Measurements from ENCODE around the gene PARL. TPM values are rescaled to one million over a fixed set of nuclear protein-coding genes. Genes with fewer than 3 reads are reported as not detected.

Gene PARL
- total RNA-seq, 1 experiment from 2014 or later, result 68.7 TPM

DNA sequence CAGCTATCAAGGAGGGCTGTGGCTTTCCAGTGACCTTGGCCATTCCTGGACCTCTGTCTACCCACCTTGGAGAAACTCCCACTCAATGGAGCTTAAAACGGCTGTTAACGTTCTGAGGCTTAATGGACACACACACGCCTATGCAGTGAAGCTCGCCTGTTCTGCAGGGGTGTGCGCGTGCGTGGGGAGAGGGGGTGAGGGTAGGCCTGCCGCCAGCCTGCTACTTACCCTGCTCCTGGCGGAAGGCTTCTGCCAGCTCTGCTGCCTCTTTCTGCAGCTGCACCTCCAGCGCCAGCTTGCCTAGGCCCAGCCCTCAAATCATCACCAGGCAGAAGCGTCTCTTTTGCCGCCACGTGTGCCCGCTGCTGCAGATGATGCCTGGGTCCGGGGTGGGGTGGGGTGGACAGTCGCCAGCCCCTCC is 23.2 kb upstream of the PARL start:
- in situ Hi-C loops (cut with HindIII; ENCODE audit: low pct_unique_long_range_greater_than_20kb, low sequenced_read_pairs), result no loop called here
- no peak for DNase-seq (ENCODE audit: low read depth, low spot score)

DNA sequence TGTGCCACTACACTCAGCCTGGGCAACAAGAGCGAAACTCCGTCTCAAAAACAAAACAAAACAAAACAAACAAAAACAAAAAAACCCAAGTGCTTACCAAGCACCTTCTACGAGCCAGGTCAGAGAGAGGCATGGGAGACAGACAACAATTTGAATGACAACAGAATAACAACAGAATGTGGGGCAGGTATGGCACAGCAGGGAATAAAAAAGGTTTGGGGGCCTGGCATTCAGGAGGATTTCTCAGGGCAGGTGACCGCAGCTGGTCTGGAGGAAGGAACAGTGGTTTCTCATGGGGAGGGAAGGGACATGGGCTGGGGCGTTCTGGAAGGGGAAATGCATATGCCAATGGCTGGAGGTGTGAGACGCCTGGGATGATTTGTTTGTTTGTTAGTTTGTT is 22.5 kb upstream of the PARL start:
- DNase-seq (ENCODE audit: low read depth, low spot score), result no peak
- in situ Hi-C loops (cut with HindIII; ENCODE audit: low pct_unique_long_range_greater_than_20kb, low sequenced_read_pairs), result no loop called here

DNA sequence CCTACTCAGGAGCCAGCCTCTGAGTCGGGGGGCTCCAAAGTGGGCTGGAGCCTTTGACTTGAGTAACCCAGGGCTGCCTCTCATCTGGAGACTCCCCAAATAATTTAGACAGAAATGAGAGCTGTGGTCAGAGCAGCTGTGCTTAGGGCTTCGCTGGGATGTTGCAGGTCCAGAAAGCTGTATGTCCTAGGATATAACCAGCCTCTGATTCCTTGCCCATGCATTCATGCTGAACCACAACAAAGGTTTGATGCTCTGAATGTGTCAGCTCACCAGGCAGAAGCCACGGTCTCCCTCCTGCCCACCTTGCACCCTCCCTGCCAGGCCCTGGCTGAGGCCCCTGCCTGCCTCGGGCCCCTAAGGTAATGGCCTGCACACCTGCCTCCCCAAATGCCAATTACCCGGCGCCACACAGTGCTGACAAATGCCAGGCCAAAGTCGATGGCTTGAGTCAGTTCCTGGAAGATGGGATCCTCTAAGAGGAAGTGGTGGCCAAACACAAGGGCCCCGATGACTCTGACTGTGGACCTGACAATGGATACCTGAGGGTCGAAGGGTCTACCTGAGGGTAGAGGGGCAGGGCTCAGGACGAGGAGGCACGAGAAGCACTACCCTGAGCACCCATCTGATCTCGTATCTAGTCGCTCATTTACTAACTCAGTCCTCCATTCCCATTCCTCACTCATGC is 21.7 kb upstream of the PARL start:
- DNase-seq (ENCODE audit: low read depth, low spot score), result no peak
- in situ Hi-C loops (cut with HindIII; ENCODE audit: low pct_unique_long_range_greater_than_20kb, low sequenced_read_pairs), result no loop called here

DNA sequence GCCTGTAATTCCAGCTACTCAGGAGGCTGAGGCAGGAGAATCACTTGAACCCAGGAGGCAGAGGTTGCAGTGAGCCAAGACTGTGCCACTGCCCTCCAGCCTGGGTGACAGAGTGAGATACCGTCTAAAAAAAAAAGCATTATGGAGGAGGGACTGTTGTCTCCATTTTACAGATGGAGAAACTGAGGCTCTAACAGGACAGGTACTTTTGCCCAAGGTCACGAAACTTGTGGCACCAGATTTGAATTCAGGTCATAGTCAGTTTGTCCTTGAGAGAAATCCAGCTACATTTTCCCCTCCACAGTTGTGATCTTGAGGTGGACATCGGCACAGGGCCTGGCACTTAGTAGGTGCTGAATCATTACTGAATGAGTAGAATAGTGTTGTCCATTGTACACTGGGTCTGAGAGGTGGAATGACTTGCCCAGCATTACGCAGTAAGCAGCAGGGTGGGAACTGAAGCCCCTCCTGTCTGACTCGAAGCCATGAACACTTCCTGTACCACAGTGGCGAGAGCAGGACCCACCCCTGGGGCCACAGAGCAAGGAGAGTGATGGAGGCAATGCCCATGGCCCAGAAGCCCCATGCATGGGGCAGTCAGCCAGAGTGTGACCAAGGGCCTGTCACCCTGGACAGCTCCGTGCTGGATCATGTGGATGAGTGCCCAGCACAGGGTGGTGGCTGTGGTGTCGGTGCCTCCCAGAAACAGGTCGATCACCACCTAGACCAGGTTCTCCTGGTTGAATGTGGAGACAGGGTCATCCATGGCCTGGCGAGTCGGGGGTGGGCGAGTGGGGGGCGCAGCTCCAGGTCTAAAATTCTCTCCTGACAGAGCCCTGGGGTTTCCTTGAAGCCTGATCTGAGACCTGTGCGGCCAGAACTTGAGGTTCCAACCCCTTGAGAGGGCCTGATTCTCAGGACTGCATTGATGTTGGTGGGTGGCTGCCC is 20.4 kb upstream of the PARL start:
- DNase-seq (ENCODE audit: low read depth, low spot score), result no peak

DNA sequence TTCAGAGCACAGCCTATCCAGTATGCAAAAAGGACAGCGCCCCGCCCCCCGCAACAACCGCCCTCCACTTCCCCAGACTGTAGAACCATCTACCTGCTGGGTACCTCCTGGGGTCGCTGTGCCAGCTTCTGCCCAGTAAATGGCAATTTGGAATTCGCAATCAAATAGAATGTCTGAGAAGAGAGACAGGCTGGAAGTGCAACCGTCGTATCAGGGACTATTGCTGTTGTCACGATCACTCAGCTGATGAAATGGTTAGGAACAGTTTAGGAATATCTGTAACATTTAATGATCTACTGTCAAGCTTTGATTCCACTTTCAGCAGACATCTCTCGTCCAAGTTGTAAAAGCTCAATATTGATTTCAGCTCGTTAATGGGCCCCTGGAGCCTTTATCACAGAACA is 13.3 kb upstream of the PARL start:
- no peak for DNase-seq (ENCODE audit: low read depth, low spot score)
- in situ Hi-C loops (cut with HindIII; ENCODE audit: low pct_unique_long_range_greater_than_20kb, low sequenced_read_pairs), result loop anchor here (10.0 kb wide), 1 partner anchor 97 kb away; no protein-coding TSS in a partner anchor

More for the DNA sequence above, 20.4 kb upstream of the PARL start:
- in situ Hi-C loops (cut with HindIII; ENCODE audit: low pct_unique_long_range_greater_than_20kb, low sequenced_read_pairs), result no loop called here

DNA sequence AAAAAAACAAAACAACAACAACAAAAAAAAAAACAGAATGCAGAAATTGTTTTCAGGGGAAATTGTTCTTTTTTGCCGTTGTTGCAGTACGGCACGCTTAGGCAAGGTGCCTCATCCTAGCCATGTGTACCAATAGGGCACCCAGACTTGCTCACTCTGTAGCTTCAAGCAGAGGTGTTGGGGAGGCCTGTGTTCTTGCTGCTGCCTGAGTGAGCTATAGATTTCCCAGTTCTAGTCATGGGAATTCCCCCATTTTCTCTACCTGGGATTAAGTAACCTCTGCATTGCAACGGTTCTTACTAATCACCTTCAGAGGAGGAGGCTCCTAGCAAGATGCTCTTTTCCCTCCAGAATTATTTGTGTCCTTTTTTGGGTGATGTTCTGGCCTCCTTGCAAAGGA is 12.9 kb upstream of the PARL start:
- in situ Hi-C loops (cut with HindIII; ENCODE audit: low pct_unique_long_range_greater_than_20kb, low sequenced_read_pairs), result loop anchor here (10.0 kb wide), 1 partner anchor 97 kb away; no protein-coding TSS in a partner anchor
- DNase-seq (ENCODE audit: low read depth, low spot score), result no peak

DNA sequence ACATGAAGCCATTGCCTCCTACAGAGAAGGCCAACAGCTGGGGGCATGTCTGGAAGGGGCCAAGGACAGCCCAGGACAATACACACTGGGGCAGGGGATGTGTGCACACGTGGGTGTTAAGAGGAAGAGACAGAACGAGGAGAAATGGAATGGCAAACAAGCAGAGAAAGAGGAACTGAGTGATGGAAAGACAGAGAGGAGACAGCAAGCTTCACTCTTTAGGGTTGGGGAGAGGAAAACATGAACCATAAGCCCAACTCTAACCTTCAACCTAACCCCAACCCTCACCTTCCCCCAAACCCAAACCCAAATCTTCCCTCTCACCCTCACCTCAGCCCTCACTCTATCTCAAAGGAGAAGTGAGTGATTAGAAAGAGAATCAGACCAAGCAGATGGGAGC is 11.9 kb upstream of the PARL start:
- in situ Hi-C loops (cut with HindIII; ENCODE audit: low pct_unique_long_range_greater_than_20kb, low sequenced_read_pairs), result loop anchor here (10.0 kb wide), 1 partner anchor 98 kb away; no protein-coding TSS in a partner anchor
- DNase-seq (ENCODE audit: low read depth, low spot score), result no peak

DNA sequence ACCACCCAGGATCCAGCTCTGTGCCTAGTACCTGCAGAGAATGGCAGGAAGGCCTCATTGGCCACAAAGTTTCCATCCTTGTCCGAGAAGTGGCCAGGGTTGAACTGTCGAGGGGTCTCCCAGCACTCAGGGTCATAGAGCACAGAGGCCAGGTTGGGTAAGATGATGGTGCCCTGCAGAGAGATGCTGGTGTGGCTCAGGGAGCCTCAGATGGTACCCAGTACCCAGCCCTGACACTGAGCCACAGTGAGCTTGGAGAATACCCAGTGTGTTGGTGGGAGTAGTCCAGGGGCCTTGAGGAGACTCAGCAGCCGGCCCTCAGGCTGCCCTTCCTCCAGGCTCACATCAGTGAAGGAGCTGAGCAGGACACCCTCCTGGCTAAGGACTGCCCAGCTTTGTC is 11.5 kb upstream of the PARL start:
- in situ Hi-C loops (cut with HindIII; ENCODE audit: low pct_unique_long_range_greater_than_20kb, low sequenced_read_pairs), result loop anchor here (10.0 kb wide), 1 partner anchor 99 kb away; no protein-coding TSS in a partner anchor
- DNase-seq (ENCODE audit: low read depth, low spot score), result no peak

DNA sequence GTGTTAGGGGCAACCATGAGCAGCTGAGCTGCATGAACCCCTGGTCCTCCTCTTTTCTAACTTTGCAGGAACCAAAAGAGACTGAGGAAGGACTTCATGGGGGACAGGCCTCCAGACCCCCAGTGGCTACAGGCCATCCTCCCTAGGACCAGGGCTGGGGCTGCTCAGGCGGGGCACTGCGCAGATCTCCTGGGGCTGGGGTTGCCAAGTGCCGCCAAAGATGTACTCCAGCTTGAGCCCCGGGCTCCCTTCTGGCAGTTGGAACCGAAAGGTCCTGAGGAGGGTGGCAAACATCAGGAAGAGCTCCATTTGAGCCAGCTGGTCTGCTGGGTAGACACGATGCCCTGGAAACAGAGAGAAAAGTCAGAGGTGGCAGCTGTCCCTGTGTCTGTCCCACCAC is 11.1 kb upstream of the PARL start:
- in situ Hi-C loops (cut with HindIII; ENCODE audit: low pct_unique_long_range_greater_than_20kb, low sequenced_read_pairs), result loop anchor here (10.0 kb wide), 1 partner anchor 99 kb away; no protein-coding TSS in a partner anchor
- no peak for DNase-seq (ENCODE audit: low read depth, low spot score)

DNA sequence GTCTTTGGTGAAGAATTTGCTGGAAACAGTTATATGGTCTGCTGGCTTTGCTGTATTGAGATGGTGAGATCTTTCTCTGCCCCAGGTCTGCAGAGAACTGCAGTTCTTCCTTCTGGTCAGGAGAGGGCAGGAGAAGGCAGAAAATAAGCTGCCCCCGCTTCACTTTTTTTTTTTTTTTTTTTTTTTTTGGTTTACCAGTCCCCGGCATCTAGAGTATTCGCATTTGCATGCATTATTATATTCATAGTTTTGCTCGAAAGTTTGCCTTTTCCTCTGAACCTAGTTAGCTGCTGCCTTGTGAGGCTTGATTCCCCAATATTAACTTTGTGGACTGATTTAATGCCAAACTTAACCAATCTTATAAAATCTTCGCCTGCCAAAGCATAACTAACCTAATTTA is 10.6 kb upstream of the PARL start:
- DNase-seq (ENCODE audit: low read depth, low spot score), result peak; percentile 76
- in situ Hi-C loops (cut with HindIII; ENCODE audit: low pct_unique_long_range_greater_than_20kb, low sequenced_read_pairs), result loop anchor here (10.0 kb wide), 1 partner anchor 100 kb away; no protein-coding TSS in a partner anchor

DNA sequence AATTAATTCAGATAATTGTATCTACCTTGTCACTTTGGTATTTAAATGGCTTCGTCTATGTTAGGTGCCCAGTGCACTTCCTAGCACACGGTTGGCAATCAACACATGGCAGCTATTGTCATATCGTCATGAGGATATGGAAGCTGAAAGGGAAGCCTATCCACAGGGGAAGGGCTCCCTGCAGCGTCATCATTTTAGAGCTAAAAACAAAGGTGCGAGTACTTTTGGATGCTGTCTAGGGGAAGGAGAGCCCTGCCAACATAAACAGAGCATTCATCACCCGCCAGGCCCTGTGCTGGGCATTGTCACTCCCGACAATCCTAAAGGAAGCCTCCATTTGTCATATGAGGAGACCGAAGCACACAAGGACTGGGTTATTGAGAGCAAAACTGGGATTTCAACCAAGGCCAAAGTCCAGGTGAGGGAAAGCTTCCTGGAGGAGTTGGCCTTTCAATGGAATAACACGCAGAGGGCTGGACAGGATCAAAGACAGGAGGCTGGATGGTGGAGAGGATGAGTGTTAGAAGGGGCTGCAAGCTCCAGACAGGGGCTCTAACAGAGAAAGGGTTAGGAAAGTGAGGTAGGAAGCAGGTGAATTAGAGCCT is 8.0 kb upstream of the PARL start:
- in situ Hi-C loops (cut with HindIII; ENCODE audit: low pct_unique_long_range_greater_than_20kb, low sequenced_read_pairs), result loop anchor here (10.0 kb wide), 1 partner anchor 102 kb away; no protein-coding TSS in a partner anchor
- no peak for DNase-seq (ENCODE audit: low read depth, low spot score)

DNA sequence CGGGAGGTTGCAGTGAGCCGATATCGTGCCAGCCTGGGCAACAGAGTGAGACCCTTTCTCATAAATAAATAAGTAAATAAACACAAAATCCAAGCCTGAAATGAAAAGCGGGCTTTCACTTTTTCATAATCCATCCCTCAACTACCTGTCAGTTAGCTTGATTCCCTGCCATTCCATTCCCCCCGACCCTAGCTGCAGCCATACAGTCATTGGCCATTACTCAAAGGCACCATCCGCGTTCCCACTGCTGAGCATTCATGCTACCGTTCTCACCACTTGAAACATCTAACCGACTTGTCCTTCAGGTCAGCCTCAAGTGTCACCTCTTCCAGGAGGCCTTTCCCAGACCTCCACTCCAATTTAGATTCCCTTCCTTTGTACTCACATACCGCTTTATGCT is 1.1 kb upstream of the PARL start:
- no peak for DNase-seq (ENCODE audit: low read depth, low spot score)
- in situ Hi-C loops (cut with HindIII; ENCODE audit: low pct_unique_long_range_greater_than_20kb, low sequenced_read_pairs), result no loop called here

DNA sequence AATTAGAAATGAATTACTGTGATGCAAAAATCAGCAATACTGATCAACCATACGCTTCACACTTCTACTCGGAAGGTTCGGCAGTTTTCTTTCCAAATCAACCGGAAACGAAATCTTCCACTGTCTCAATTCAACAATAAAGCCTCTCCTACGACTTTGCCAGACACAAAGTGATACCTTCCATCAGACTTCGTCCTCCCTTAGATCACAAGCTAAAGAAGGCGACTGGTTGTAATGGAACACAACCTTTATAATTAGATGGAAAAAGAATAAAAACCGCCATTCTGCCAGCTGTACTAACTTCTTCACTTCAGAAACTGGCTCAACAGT is 618 bp downstream of the PARL start:
- no peak for DNase-seq (ENCODE audit: low read depth, low spot score)
- in situ Hi-C loops (cut with HindIII; ENCODE audit: low pct_unique_long_range_greater_than_20kb, low sequenced_read_pairs), result no loop called here

DNA sequence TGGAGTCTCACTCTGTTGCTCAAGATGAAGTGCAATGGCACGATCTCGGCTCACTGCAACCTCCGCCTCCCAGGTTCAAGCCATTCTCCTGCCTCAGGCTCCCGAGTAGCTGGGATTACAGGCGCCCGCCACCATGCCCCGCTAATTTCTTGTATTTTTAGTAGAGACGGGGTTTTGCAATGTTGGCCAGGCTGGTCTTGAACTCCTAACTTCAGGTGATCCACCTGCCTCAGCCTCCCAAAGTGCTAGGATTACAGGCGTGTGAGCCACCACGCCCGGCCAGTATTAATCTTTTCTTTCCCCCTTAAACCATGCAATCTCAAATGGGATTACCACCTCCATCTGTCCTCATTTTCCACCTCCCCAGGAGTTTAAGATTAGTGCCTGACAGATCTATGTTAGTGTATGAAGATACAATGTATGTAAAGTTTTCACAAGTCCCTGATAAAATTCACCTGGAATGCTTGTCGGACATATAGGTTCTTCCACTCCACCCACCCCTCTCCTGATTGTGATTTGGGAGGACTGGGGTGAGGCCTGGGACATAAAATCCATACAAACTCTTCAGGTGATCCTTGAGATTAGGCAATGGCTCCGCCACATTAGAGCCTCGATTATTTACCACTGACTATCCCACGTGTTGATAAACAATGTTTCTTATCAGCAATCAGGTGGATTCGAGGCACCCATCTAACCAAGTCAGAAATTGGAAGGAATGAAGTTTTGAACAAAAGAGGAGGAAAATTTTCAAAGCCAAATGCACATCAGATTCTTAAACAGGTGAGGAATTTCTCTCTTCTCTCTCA is 1.2 kb downstream of the PARL start:
- in situ Hi-C loops (cut with HindIII; ENCODE audit: low pct_unique_long_range_greater_than_20kb, low sequenced_read_pairs), result no loop called here
- no peak for DNase-seq (ENCODE audit: low read depth, low spot score)

DNA sequence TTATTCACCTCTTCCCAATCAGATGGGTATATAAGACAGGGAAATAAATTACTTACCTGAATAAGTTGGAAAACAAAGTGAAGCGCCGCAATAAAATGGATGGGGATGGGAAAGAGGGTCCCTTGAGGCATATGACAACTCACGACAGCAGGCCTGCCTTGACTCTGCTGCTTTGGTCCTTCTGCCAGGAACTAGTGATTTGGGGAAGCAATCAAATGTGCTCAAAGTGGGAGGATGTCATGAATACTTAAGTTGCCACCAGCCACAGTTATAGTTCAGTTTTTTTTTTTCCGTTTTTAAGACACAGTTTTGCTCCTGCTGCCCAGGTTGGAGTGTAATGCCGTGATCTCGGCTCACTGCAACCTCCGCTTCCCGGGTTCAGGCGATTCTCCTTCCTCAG is 4.6 kb downstream of the PARL start:
- no peak for DNase-seq (ENCODE audit: low read depth, low spot score)
- in situ Hi-C loops (cut with HindIII; ENCODE audit: low pct_unique_long_range_greater_than_20kb, low sequenced_read_pairs), result no loop called here

DNA sequence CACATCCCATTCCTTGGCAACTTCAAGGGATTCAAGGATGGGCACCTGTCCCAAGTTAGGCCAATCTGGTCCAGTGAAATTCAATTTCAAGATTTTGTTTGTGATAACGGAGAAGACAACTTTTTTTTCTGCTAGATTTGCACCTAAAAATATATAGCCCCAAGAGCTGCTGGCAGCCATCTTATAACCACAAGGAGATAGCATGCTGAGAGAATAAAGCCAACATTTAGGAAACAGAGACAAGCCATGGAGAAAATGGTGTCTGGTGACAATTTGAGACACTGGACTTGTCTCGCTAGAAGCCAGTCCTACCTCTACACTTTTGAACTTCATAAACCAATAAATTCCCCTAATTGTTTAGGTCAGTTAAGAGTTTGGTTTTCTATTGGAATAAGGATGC is 5.4 kb downstream of the PARL start:
- in situ Hi-C loops (cut with HindIII; ENCODE audit: low pct_unique_long_range_greater_than_20kb, low sequenced_read_pairs), result no loop called here

DNA sequence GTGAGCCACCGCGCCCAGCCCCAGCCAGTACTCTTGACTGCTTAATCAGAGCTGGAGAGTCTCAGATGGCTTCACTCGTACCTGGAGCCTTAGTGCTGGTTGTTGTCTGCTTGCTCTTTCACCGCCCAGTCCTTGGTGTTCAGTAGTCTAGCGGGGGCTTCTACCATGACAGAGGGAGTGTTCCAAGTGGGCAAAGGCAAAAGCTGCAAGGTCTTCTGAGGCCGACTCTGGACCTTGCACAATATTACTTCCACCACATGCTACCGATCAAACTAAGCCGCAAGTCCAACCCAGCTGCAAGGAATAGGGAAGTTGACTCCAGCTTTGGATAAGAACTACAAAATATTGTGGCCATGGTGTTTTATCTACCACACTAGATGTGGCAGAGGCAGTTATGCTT is 6.6 kb downstream of the PARL start:
- in situ Hi-C loops (cut with HindIII; ENCODE audit: low pct_unique_long_range_greater_than_20kb, low sequenced_read_pairs), result no loop called here
- DNase-seq (ENCODE audit: low read depth, low spot score), result no peak

More for the DNA sequence above, 5.4 kb downstream of the PARL start:
- DNase-seq (ENCODE audit: low read depth, low spot score), result no peak

All from SK-MEL-5 (cell line).